IMR-90 (cell line): Measurements from ENCODE around the gene SLC2A10.

Experiments used
- BHLHE40 ChIP-seq: fragments of 150-350 bp; IDR thresholded peaks from 2 replicates; pipeline ENCODE4 v1.6.1; 2016; ENCODE audit warnings: mild to moderate bottlenecking, low read depth, low read length
- CEBPB ChIP-seq: IDR thresholded peaks from 2 replicates; pipeline ENCODE4 v1.6.1; 2012; ENCODE audit warnings: low read depth, low read length, improper control_type of control experiment
- CHD1 ChIP-seq: IDR thresholded peaks from 2 replicates; pipeline ENCODE4 v1.6.1; 2012; ENCODE audit warnings: low read depth, low read length, improper control_type of control experiment
- POLR2A ChIP-seq: IDR thresholded peaks from 2 replicates; pipeline ENCODE4 v1.6.1; 2012; ENCODE audit warnings: mild to moderate bottlenecking, low read depth, low read length
- RCOR1 ChIP-seq: IDR thresholded peaks from 2 replicates; pipeline ENCODE4 v1.6.1; 2012; ENCODE audit warnings: mild to moderate bottlenecking, low read length, improper control_type of control experiment; ENCODE audit not compliant: insufficient replicate concordance
- SMC3 ChIP-seq: fragments of 150-350 bp; IDR thresholded peaks from 2 replicates; pipeline ENCODE4 v1.6.1; 2016; ENCODE audit warnings: low read depth, mild to moderate bottlenecking, antibody characterized with exemption, low read length, moderate library complexity
- TF ChIP-seq, protein P1 (sequence below): fragments of 150-350 bp; IDR thresholded peaks from 2 replicates; pipeline ENCODE4 v1.6.1; 2016; ENCODE audit warnings: low read depth, mild to moderate bottlenecking, low read length, moderate library complexity, borderline replicate concordance
- TF ChIP-seq, protein P2 (sequence below): conservative IDR thresholded peaks from 2 replicates; pipeline ENCODE4 v1.5.1; 2012; ENCODE audit warnings: mild to moderate bottlenecking, low read depth, low read length, improper control_type of control experiment

DNA sequence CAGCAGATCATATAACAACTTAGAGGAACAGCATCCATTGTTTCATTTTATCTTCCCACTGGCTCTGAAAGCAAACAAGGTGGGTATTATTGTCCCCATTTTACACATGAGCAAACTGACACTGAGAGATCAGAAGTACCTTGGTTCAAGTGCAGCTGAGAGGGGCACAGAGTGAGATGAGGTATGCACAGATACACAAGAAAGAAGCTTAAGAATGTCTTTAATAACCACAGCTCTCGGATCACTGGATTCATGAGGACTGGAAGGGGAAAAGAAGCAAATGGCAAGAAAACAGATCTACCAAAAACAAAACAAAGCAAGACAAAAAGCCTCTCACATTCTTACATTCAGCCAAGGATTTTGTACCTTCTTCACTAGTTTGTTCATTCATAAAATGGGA lies 10.6 kb downstream of the SLC2A10 start:
- TF ChIP-seq POLR2A (no peak), RCOR1 (no peak), BHLHE40 (no peak), CEBPB (no peak), SMC3 (no peak), CHD1 (no peak)
- TF ChIP-seq, protein P1, sequence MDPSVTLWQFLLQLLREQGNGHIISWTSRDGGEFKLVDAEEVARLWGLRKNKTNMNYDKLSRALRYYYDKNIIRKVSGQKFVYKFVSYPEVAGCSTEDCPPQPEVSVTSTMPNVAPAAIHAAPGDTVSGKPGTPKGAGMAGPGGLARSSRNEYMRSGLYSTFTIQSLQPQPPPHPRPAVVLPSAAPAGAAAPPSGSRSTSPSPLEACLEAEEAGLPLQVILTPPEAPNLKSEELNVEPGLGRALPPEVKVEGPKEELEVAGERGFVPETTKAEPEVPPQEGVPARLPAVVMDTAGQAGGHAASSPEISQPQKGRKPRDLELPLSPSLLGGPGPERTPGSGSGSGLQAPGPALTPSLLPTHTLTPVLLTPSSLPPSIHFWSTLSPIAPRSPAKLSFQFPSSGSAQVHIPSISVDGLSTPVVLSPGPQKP = no peak
- TF ChIP-seq, protein P2, sequence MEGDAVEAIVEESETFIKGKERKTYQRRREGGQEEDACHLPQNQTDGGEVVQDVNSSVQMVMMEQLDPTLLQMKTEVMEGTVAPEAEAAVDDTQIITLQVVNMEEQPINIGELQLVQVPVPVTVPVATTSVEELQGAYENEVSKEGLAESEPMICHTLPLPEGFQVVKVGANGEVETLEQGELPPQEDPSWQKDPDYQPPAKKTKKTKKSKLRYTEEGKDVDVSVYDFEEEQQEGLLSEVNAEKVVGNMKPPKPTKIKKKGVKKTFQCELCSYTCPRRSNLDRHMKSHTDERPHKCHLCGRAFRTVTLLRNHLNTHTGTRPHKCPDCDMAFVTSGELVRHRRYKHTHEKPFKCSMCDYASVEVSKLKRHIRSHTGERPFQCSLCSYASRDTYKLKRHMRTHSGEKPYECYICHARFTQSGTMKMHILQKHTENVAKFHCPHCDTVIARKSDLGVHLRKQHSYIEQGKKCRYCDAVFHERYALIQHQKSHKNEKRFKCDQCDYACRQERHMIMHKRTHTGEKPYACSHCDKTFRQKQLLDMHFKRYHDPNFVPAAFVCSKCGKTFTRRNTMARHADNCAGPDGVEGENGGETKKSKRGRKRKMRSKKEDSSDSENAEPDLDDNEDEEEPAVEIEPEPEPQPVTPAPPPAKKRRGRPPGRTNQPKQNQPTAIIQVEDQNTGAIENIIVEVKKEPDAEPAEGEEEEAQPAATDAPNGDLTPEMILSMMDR = no peak
